HCT116 (cell line): ENCODE data around the gene P2RX5. TPM values are rescaled to one million over a fixed set of nuclear protein-coding genes. Genes with fewer than 3 reads are reported as not detected.
A peak's percentile ranks its signal among the peaks of the same experiment; 100 is the strongest.

Source experiments
- ATAC-seq: fragments of 200-7000 bp; cut with Tn5 transposase; 2 replicates; pipeline ENCODE4 v1.9.1; 2020; ENCODE audit warnings: mild to moderate bottlenecking, moderate library complexity
- BruUV-seq: library from RNA; stranded (reverse); fragments of 400-500 nt; replicated peaks from 2 replicates; lab custom pipeline; 2021; lab: Mats Ljungman, UMichigan
- CTCF ChIA-PET: fragments of 300-600 bp; sonication (Branson Sonifier 250); formaldehyde crosslinking; loops from one replicate; lab custom pipeline; 2021; ENCODE audit warnings: antibody characterized with exemption; lab: Charles Lee
- POLR2A ChIA-PET: fragments of 300-600, 350-600 bp; sonication (Branson Sonifier 250); formaldehyde crosslinking; loops from one replicate; lab custom pipeline; 2021; ENCODE audit warnings: antibody characterized with exemption; lab: Charles Lee
- RAD21 ChIA-PET, 2 experiments: fragments of 300-600 bp; sonication (Branson Sonifier 250); formaldehyde crosslinking; loops; one replicate each; lab custom pipeline; 2023; ENCODE audit warnings: low total read pairs in 2 of 2; ENCODE audit not compliant: uncharacterized antibody in 2 of 2, unreplicated experiment in 2 of 2, low non-redundant PET in 1 of 2; lab: Charles Lee
- DNase-seq: peaks from one replicate; pipeline ENCODE4 v3.0.0-alpha.2; 2010; ENCODE audit warnings: low read depth, low spot score
- H2AFZ ChIP-seq: fragments of 200-600 bp; shearing (Covaris generic), sonication (generic); 2 replicates; pipeline ENCODE4 v1.6.1; 2017; ENCODE audit warnings: low read depth, mixed run types, mixed read lengths, antibody characterized with exemption, low read length; ENCODE audit not compliant: poor library complexity, severe bottlenecking
- H3K27ac ChIP-seq: 2 replicates; pipeline ENCODE4 v1.5.1; 2012; ENCODE audit warnings: low read depth, low read length
- H3K27me3 ChIP-seq: fragments of 200-600 bp; sonication (generic); 2 replicates; pipeline ENCODE4 v1.6.1; 2016; ENCODE audit warnings: mixed run types, low read length, mixed read lengths; ENCODE audit not compliant: insufficient read depth
- H3K36me3 ChIP-seq, 2 experiments: fragments of 200-500 bp in 1 of 2; fragments of 200-600 bp in 1 of 2; sonication (Bioruptor generic) in 1 of 2; sonication (generic) in 1 of 2; 2 replicates each; pipeline versions ENCODE4 v1.5.1 to v1.6.1; 2014 to 2016; ENCODE audit warnings: low read length in 2 of 2, inconsistent platforms in 1 of 2, mixed read lengths in 1 of 2, mixed run types in 1 of 2; ENCODE audit not compliant: insufficient read depth in 2 of 2, control insufficient read depth in 1 of 2
- H3K4me1 ChIP-seq, 2 experiments: fragments of 200-600 bp in 1 of 2; sonication (generic) in 1 of 2; 2 replicates each; pipeline versions ENCODE4 v1.5.1 to v1.6.1; 2012 to 2017; ENCODE audit warnings: low read length in 2 of 2, inconsistent platforms in 1 of 2, mild to moderate bottlenecking in 1 of 2, mixed read lengths in 1 of 2, mixed run types in 1 of 2, moderate library complexity in 1 of 2; ENCODE audit not compliant: insufficient read depth in 2 of 2, control insufficient read depth in 1 of 2
- H3K4me2 ChIP-seq: fragments of 200-600 bp; sonication (generic); 2 replicates; pipeline ENCODE4 v1.6.1; 2017; ENCODE audit warnings: mixed run types, low read length, mixed read lengths
- H3K4me3 ChIP-seq, 2 experiments: fragments of 200-600 bp in 1 of 2; sonication (generic) in 1 of 2; replicated peaks in 1 of 2; 2 replicates each; pipeline ENCODE4 v1.5.1; 2011 to 2016; ENCODE audit warnings: low read length in 2 of 2, control low read depth in 1 of 2, low read depth in 1 of 2, mild to moderate bottlenecking in 1 of 2, mixed read lengths in 1 of 2, mixed run types in 1 of 2
- H3K79me2 ChIP-seq: fragments of 200-600 bp; sonication (generic); 2 replicates; pipeline ENCODE4 v1.6.1; 2017; ENCODE audit warnings: mild to moderate bottlenecking, mixed run types, low read length, moderate library complexity, mixed read lengths; ENCODE audit not compliant: insufficient read depth
- H3K9ac ChIP-seq: fragments of 200-600 bp; sonication (generic); 2 replicates; pipeline ENCODE4 v1.6.1; 2016; ENCODE audit warnings: low read length, mixed read lengths
- H3K9me2 ChIP-seq: fragments of 200-600 bp; sonication (generic), shearing (Covaris generic); 2 replicates; pipeline ENCODE4 v1.6.1; 2017; ENCODE audit warnings: mixed run types, mild to moderate bottlenecking, moderate library complexity; ENCODE audit not compliant: insufficient read depth
- H3K9me3 ChIP-seq, 2 experiments: fragments of 200-500 bp in 1 of 2; fragments of 200-600 bp in 1 of 2; sonication (Bioruptor generic) in 1 of 2; sonication (generic) in 1 of 2; 2 replicates each; pipeline ENCODE4 v1.6.1; 2014 to 2017; ENCODE audit warnings: low read length in 2 of 2, mixed read lengths in 2 of 2, inconsistent platforms in 1 of 2, low read depth in 1 of 2, mild to moderate bottlenecking in 1 of 2, mixed run types in 1 of 2, moderate library complexity in 1 of 2; ENCODE audit not compliant: control insufficient read depth in 1 of 2, insufficient read depth in 1 of 2
- H4K20me1 ChIP-seq: fragments of 200-600 bp; sonication (generic), shearing (Covaris generic); 2 replicates; pipeline ENCODE4 v1.6.1; 2017; ENCODE audit warnings: mixed run types, mild to moderate bottlenecking, moderate library complexity; ENCODE audit not compliant: insufficient read depth
- CEBPB ChIP-seq: IDR thresholded peaks from 2 replicates; pipeline ENCODE4 v1.6.1; 2012; ENCODE audit warnings: low read depth
- CTCF ChIP-seq, 3 experiments: fragments of 200-600 bp in 1 of 3; sonication (generic) in 1 of 3; IDR thresholded peaks in 2 of 3; conservative IDR thresholded peaks in 1 of 3; 2 replicates each; pipeline ENCODE4 v1.5.1; 2012 to 2017; ENCODE audit warnings: low read depth in 2 of 3, low read length in 2 of 3, antibody characterized with exemption in 1 of 3, borderline replicate concordance in 1 of 3, control low read depth in 1 of 3, mild to moderate bottlenecking in 1 of 3, mixed read lengths in 1 of 3, mixed run types in 1 of 3, moderate library complexity in 1 of 3; ENCODE audit not compliant: insufficient read depth in 1 of 3
- FOSL1 ChIP-seq: IDR thresholded peaks from 2 replicates; pipeline ENCODE4 v1.6.1; 2012; ENCODE audit warnings: low read depth
- POLR2AphosphoS5 ChIP-seq: IDR thresholded peaks from 2 replicates; pipeline ENCODE4 v1.6.1; 2011; ENCODE audit warnings: mild to moderate bottlenecking, low read depth, low read length, moderate library complexity
- RAD21 ChIP-seq: IDR thresholded peaks from 2 replicates; pipeline ENCODE4 v1.6.1; 2012; ENCODE audit warnings: low read depth, mild to moderate bottlenecking
- SP1 ChIP-seq: IDR thresholded peaks from 2 replicates; pipeline ENCODE4 v1.6.1; 2012; ENCODE audit warnings: low read depth
- SRF ChIP-seq: IDR thresholded peaks from 2 replicates; pipeline ENCODE4 v1.6.1; 2012; ENCODE audit warnings: low read depth
- ZNF274 ChIP-seq: fragments of 200-500 bp; sonication (Bioruptor generic); IDR thresholded peaks from 2 replicates; pipeline ENCODE4 v1.6.1; 2014; ENCODE audit warnings: mild to moderate bottlenecking, low read depth, low read length, inconsistent platforms
- intact Hi-C: fragments of 100-400 bp; cut with micrococcal nuclease; formaldehyde crosslinking; loops from 2 replicates; pipeline ENCODE4 v1.10.0; 2022
- total RNA-seq: library from RNA; stranded (reverse); gene quantifications from one replicate; pipeline ENCODE4 v1.2.1, GENCODE V29; 2021; ENCODE audit not compliant: unreplicated experiment
- TF ChIP-seq, protein P1 (sequence below): IDR thresholded peaks from 2 replicates; pipeline ENCODE4 v1.6.1; 2012
- TF ChIP-seq, protein P2 (sequence below): IDR thresholded peaks from 2 replicates; pipeline ENCODE4 v1.6.1; 2012

Gene P2RX5
- total RNA-seq, 1 experiment from 2014 or later: 9.0 TPM

- H3K9ac ChIP-seq: peak overlapping the region; percentile 23; the same call in 1 of the 2 replicates
- H3K4me1 ChIP-seq: peaks cover 12 to 16% of the 10 kb centered on the region in 2 experiments
- RAD21 ChIA-PET: no interaction called here
- no peaks in the 10 kb centered on the region for H3K36me3 ChIP-seq
- H3K27me3 ChIP-seq: no peaks in the 10 kb centered on the region
- H3K9me3 ChIP-seq: no peaks in the 10 kb centered on the region
- no peaks in the 10 kb centered on the region for H3K79me2 ChIP-seq
- CTCF ChIA-PET: interaction anchor here (0.6 to 1.2 kb wide), 2 partner anchors 12 to 14 kb away, joined by 3 to 4 read pairs; no protein-coding TSS in a partner anchor
- POLR2A ChIA-PET: interaction anchor here (1.1 kb wide), 1 partner anchor 23 kb away, joined by 4 read pairs; the partner anchor contains the start of genes CTNS and SHPK
- no peak overlapping the region for H3K4me3 ChIP-seq
- no peaks in the 10 kb centered on the region for H3K9me2 ChIP-seq
- ATAC-seq (peak; percentile 77), DNase-seq (no peak)
- no peak overlapping the region for H2AFZ ChIP-seq
- H3K4me2 ChIP-seq: peak overlapping the region; percentile 55
- TF ChIP-seq RAD21 (no peak), SP1 (peak; percentile 41), FOSL1 (peak; percentile 47; the same call in 1 of the 2 replicates), SRF (no peak), CTCF (IDR thresholded peaks at IDR 0.05 in 2 of 3, conservative IDR thresholded peaks at IDR 0.05 in 1 of 3; ENCODE audit: borderline replicate concordance in 1 of 3, insufficient read depth in 1 of 3, low read depth in 2 of 3, low read length in 2 of 3) (peak in 1 of 3 experiments; percentile 11; a peak in 1 of 6 replicates), ZNF274 (no peak), POLR2AphosphoS5 (peak; percentile 53), CEBPB (no peak)
- TF ChIP-seq, protein P1, sequence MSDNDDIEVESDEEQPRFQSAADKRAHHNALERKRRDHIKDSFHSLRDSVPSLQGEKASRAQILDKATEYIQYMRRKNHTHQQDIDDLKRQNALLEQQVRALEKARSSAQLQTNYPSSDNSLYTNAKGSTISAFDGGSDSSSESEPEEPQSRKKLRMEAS: no peak
- TF ChIP-seq, protein P2, sequence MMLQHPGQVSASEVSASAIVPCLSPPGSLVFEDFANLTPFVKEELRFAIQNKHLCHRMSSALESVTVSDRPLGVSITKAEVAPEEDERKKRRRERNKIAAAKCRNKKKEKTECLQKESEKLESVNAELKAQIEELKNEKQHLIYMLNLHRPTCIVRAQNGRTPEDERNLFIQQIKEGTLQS: no peak
- no TSS peak for BruUV-seq
- no peaks in the 10 kb centered on the region for H4K20me1 ChIP-seq
- intact Hi-C loops: no loop called here
- peak overlapping the region; percentile 70 for H3K27ac ChIP-seq
These were observed 36.3 kb downstream of the P2RX5 start for GRCh38 chr17:3659541-3660111.
